Right lobe of liver (tissue), 6 donors: Measurements from ENCODE around the gene AHNAK. TPM values are rescaled to one million over a fixed set of nuclear protein-coding genes. Genes with fewer than 3 reads are reported as not detected.

Source experiments
- ATAC-seq, 4 donors: fragments of 200-7000 bp; cut with Tn5 transposase; one replicate each; pipeline ENCODE4 v1.9.1; 2020; ENCODE audit warnings: mild to moderate bottlenecking in 4 of 4, moderate library complexity in 4 of 4
- DNase-seq, 3 donors: peaks; one replicate each; pipeline ENCODE4 v3.0.0-alpha.2; 2020
- H3K27ac ChIP-seq, 3 donors: fragments of 200-600 bp; one replicate each; pipeline ENCODE4 v1.8.0; 2022
- H3K27me3 ChIP-seq, 2 donors: fragments of 200-600 bp; one replicate each; pipeline ENCODE4 v1.8.0; 2022
- H3K36me3 ChIP-seq, 4 donors: fragments of 200-600 bp; sonication (generic) in 1 of 4; one replicate each; pipeline versions ENCODE4 v1.5.1 to v1.8.0; 2017 to 2022; ENCODE audit warnings: control low read depth in 1 of 4
- H3K4me1 ChIP-seq, 4 donors: fragments of 200-600 bp; sonication (generic) in 1 of 4; one replicate each; pipeline versions ENCODE4 v1.5.1 to v1.8.0; 2017 to 2022; ENCODE audit warnings: control low read depth in 1 of 4
- H3K4me3 ChIP-seq, 3 donors: fragments of 200-600 bp; one replicate each; pipeline ENCODE4 v1.8.0; 2022
- H3K9me3 ChIP-seq, 4 donors: fragments of 200-600 bp; sonication (generic) in 1 of 4; one replicate each; pipeline versions ENCODE4 v1.5.1 to v1.8.0; 2017 to 2022; ENCODE audit warnings: control low read depth in 1 of 4
- CTCF ChIP-seq, 4 donors: fragments of 200-600 bp in 3 of 4; fragments of 450-650 bp in 1 of 4; IDR thresholded peaks; one replicate each; pipeline versions ENCODE4 v1.5.1 to v1.8.0; 2016 to 2022; ENCODE audit warnings: antibody characterized with exemption in 4 of 4, mild to moderate bottlenecking in 2 of 4
- POLR2A ChIP-seq: fragments of 450-650 bp; IDR thresholded peaks from one replicate; pipeline ENCODE4 v1.6.1; 2017; ENCODE audit warnings: antibody characterized with exemption, mild to moderate bottlenecking
- WGBS: methylation state at CpG from one replicate; pipeline ENCODE4 v1.1.6; 2018; ENCODE audit warnings: low coverage, low lambda C conversion rate; ENCODE audit not compliant: insufficient coverage; ENCODE audit errors: missing lambda C conversion rate; 5-methylcytosine and 5-hydroxymethylcytosine counted together
- intact Hi-C, 2 donors: fragments of 100-400 bp; cut with DNase I; formaldehyde crosslinking; loops; one replicate each; pipeline versions ENCODE4 v1.11.2 to v1.14.1; 2022
- total RNA-seq, 6 experiments: library from RNA; depleted of rRNA in 2 of 6; stranded (reverse); fragments of >200 nt in 2 of 6; fragmentation: NEBNext Ultra II Directional in 3 of 6; extraction: Animal tissue kit (Norgen Biotek cat#: 25700) in 3 of 6; gene quantifications; one replicate each; pipeline versions ENCODE4 v1.1.0 to v1.2.4, GENCODE V29; 2016 to 2023
- donor health status: DM: no; HTN: yes; CAD: no.
- donor health status: DM: no; HTN: no; CAD: no.
- donor health status: DM: no; HTN: no; CAD: no.
- donor health status: DM: no; HTN: yes; CAD: no.
- donor health status: DM: no; HTN: yes; CAD: no.

Gene AHNAK
- total RNA-seq, 6 experiments from 2014 or later: 91.0 to 180 (median 113) TPM

- no peak for DNase-seq
- peaks cover 0 to 9% (median 0%) of the 10 kb centered on the region in 4 donors for H3K4me1 ChIP-seq
- ATAC-seq: peak in 3 of 4 donors; percentile 13 to 29 (median 22)
- no peak overlapping the region for H3K27ac ChIP-seq
- H3K27me3 ChIP-seq: no peaks in the 10 kb centered on the region
- H3K9me3 ChIP-seq: no peaks in the 10 kb centered on the region
- TF ChIP-seq CTCF (IDR thresholded peaks at IDR 0.05) (no peak), POLR2A (no peak)
- no peaks in the 10 kb centered on the region for H3K36me3 ChIP-seq
- intact Hi-C loops: no loop called here
- 91% methylated on average over 1 of the region's 1 CpG for WGBS
- H3K4me3 ChIP-seq: no peak overlapping the region
These were observed 87.5 kb downstream of the AHNAK start for GRCh38 chr11:62459080-62459479.

DNA sequence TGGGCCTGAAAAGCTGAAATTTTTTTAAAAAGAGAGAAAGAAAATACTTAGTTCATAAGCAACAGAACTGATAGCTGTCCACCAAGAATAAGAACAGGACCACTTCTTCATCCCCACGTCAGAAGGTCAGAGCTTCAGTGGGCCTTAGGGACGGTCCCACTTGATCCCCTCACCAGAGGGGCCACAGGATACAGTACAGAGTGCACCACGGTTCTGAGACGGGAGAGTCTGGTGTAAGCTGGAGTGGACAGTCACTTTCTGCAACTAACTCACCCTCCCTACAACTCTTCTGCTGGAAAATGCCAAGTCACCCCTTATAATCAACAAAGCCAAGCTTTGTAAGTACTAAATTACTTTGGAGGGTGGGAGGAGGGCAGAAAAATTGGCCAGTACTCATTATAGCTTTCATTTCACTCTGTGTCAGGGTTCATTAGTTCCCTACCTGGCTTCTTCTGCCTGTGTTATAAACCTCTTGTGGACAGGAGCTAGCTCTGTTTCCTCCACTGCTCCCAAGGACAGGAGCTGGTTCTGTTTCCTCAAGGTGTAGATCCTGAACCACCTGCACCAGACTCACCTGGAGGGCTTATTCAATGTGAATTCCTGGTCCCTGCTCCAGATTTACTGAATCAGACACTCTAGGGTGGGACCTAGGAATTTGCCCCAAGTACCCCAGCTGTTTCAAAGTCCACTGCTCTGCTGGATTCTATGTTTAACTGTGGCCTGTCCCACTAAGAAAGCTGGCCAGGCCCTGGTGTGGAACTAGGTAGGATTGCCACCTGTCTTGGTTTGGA is 88.2 kb downstream of the AHNAK start:
- H3K27ac ChIP-seq: no peak overlapping the region
- DNase-seq: no peak
- no peaks in the 10 kb centered on the region for H3K27me3 ChIP-seq
- TF ChIP-seq POLR2A (no peak), CTCF (IDR thresholded peaks at IDR 0.05) (no peak)
- no peaks in the 10 kb centered on the region for H3K9me3 ChIP-seq
- intact Hi-C loops: no loop called here
- 66% methylated on average over 4 of the region's 4 CpGs for WGBS
- no peak overlapping the region for H3K4me3 ChIP-seq
- peak; percentile 32 to 52 (median 36) for ATAC-seq
- peaks cover 0 to 9% (median 0%) of the 10 kb centered on the region in 4 donors for H3K4me1 ChIP-seq
- H3K36me3 ChIP-seq: no peaks in the 10 kb centered on the region

DNA sequence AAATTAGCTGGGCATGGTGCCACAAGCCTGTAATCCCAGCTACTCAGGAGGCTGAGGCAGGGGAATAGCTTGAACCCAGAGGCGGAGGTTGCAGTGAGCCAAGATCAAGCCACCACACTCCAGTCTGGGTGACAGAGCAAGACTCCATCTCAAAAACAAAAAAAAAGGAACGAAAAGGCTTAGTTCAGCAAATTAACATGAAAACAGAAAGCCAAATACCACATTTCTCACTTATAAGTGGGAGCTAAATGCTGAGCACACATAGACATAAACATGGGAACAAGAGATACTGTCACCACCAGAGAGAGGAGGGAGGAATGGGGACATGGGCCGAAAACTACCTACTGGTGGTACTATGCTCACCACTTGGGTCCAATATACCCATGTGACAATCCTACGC is 89.1 kb downstream of the AHNAK start:
- DNase-seq (no peak), ATAC-seq (peak in 3 of 4 donors; percentile 12 to 49 (median 38))
- Histone ChIP-seq H3K27ac (no peak overlapping the region), H3K36me3 (no peaks in the 10 kb centered on the region), H3K9me3 (no peaks in the 10 kb centered on the region), H3K27me3 (no peaks in the 10 kb centered on the region), H3K4me1 (peaks cover 0 to 9% (median 0%) of the 10 kb centered on the region in 4 donors), H3K4me3 (no peak overlapping the region)
- intact Hi-C loops: no loop called here
- TF ChIP-seq POLR2A (no peak), CTCF (IDR thresholded peaks at IDR 0.05) (no peak)
- 89% methylated on average over 3 of the region's 4 CpGs for WGBS

GRCh38 chr11:62456630-62457029 is 90.0 kb downstream of the AHNAK start:
- no peaks in the 10 kb centered on the region for H3K9me3 ChIP-seq
- H3K27me3 ChIP-seq: no peaks in the 10 kb centered on the region
- no peak overlapping the region for H3K27ac ChIP-seq
- ATAC-seq (no peak), DNase-seq (no peak)
- intact Hi-C loops: no loop called here
- WGBS: 100% methylated on average over 3 of the region's 4 CpGs
- H3K4me1 ChIP-seq: peaks cover 0 to 11% (median 0%) of the 10 kb centered on the region in 4 donors
- TF ChIP-seq POLR2A (no peak), CTCF (IDR thresholded peaks at IDR 0.05) (no peak)
- no peak overlapping the region for H3K4me3 ChIP-seq
- H3K36me3 ChIP-seq: no peaks in the 10 kb centered on the region
